GM18520 (cell line): ENCODE data around the gene CLIP2.
"Not testable (repeated sequence)": the region's sequence is repeated elsewhere in the genome, so short reads cannot be mapped to it uniquely, and the experiment has no call there.

Source experiments
- ATAC-seq: cut with Tn5 transposase; IDR thresholded peaks from one replicate; pipeline ENCODE4 v1.9.1; 2021; ENCODE audit not compliant: unreplicated experiment

Gene CLIP2

GRCh38 chr7:74365322-74366022 lies 76.3 kb downstream of the CLIP2 start:
- ATAC-seq: no peak

GRCh38 chr7:74371381-74372341 lies 82.5 kb downstream of the CLIP2 start:
- no peak for ATAC-seq

- ATAC-seq: no peak
Measured at GRCh38 chr7:74372511-74373111, 83.4 kb downstream of the CLIP2 start.

GRCh38 chr7:74373536-74373935 lies 84.3 kb downstream of the CLIP2 start:
- ATAC-seq: no peak

GRCh38 chr7:74375726-74376220 lies 86.6 kb downstream of the CLIP2 start:
- no peak for ATAC-seq

GRCh38 chr7:74376256-74377036 lies 87.2 kb downstream of the CLIP2 start:
- no peak for ATAC-seq

- ATAC-seq: no peak
Measured at GRCh38 chr7:74379938-74380337, 90.7 kb downstream of the CLIP2 start.

GRCh38 chr7:74380720-74381119 lies 91.5 kb downstream of the CLIP2 start:
- ATAC-seq: no peak

- ATAC-seq: not testable (repeated sequence)
Measured at GRCh38 chr7:74384086-74384485, 94.9 kb downstream of the CLIP2 start.

GRCh38 chr7:74384854-74385253 lies 95.6 kb downstream of the CLIP2 start:
- not testable (repeated sequence) for ATAC-seq

- ATAC-seq: no peak
Measured at GRCh38 chr7:74387606-74388005, 98.4 kb downstream of the CLIP2 start.

GRCh38 chr7:74388880-74389415 lies 99.7 kb downstream of the CLIP2 start:
- no peak for ATAC-seq

- not testable (repeated sequence) for ATAC-seq
Measured at GRCh38 chr7:74393722-74394121, 104.5 kb downstream of the CLIP2 start.

GRCh38 chr7:74394601-74395000 lies 105.4 kb downstream of the CLIP2 start:
- ATAC-seq: not testable (repeated sequence)

- no peak for ATAC-seq
Measured at GRCh38 chr7:74395745-74396311, 106.6 kb downstream of the CLIP2 start.

- no peak for ATAC-seq
Measured at GRCh38 chr7:74396993-74397392, 107.8 kb downstream of the CLIP2 start.

- ATAC-seq: no peak
Measured at GRCh38 chr7:74398426-74398825, 109.2 kb downstream of the CLIP2 start.

- no peak for ATAC-seq
Measured at GRCh38 chr7:74399006-74399405, 109.8 kb downstream of the CLIP2 start.

- no peak for ATAC-seq
Measured at GRCh38 chr7:74400420-74401136, 111.4 kb downstream of the CLIP2 start.
